ENCODE measurements around the gene RALGPS1.

RALGPS1 gene

DNA sequence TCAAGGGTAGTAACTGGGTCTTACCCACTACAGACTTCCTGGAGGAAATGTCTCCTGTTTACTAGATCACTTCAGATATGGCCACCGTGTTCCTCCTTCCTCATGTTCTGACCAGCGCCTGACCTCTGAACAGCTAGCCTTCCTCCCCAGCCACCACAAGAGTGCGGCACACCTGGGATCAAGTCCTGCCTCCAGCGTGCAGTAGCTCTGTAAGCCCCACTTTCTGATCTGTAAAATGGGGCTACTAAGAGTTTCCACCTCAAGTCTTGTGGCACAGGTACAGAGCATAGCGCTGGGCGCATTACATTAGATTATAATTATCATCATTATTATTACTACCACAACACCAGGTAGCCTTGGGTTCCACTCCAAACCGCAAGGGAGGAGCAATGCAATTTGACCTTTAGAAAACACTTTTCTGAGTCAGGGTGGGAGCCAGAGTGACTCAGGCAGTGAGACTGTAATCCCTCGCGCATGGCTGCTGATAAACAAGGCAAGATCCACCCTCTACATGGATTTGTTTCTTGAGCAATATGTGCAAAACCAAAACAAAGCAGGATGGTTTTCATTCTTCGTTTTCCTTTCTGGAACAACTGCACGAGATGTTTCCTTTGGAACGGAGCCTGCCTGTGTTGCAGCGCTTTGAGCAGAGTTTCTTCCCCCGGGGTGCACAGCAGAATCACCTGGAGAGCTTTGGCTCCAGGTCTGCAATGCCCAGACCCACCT is 272.8 kb downstream of the RALGPS1 start:
- no peak overlapping the region for H3K27ac ChIP-seq
- H3K9me3 ChIP-seq, result no peaks in the 10 kb centered on the region
- H3K4me1 ChIP-seq (ENCODE audit: control insufficient read depth in 1 of 2, insufficient read depth in 1 of 2, low read depth in 1 of 2, low read length in 1 of 2), result no peaks in the 10 kb centered on the region
- no peak overlapping the region for H3K4me3 ChIP-seq (ENCODE audit: low read depth in 1 of 2, low read length in 1 of 2)
- peaks cover 3% of the 10 kb centered on the region for H3K36me3 ChIP-seq
- no peaks in the 10 kb centered on the region for H3K27me3 ChIP-seq
- TF ChIP-seq, protein P1, sequence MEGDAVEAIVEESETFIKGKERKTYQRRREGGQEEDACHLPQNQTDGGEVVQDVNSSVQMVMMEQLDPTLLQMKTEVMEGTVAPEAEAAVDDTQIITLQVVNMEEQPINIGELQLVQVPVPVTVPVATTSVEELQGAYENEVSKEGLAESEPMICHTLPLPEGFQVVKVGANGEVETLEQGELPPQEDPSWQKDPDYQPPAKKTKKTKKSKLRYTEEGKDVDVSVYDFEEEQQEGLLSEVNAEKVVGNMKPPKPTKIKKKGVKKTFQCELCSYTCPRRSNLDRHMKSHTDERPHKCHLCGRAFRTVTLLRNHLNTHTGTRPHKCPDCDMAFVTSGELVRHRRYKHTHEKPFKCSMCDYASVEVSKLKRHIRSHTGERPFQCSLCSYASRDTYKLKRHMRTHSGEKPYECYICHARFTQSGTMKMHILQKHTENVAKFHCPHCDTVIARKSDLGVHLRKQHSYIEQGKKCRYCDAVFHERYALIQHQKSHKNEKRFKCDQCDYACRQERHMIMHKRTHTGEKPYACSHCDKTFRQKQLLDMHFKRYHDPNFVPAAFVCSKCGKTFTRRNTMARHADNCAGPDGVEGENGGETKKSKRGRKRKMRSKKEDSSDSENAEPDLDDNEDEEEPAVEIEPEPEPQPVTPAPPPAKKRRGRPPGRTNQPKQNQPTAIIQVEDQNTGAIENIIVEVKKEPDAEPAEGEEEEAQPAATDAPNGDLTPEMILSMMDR (IDR thresholded peaks at IDR 0.05), result no peak

DNA sequence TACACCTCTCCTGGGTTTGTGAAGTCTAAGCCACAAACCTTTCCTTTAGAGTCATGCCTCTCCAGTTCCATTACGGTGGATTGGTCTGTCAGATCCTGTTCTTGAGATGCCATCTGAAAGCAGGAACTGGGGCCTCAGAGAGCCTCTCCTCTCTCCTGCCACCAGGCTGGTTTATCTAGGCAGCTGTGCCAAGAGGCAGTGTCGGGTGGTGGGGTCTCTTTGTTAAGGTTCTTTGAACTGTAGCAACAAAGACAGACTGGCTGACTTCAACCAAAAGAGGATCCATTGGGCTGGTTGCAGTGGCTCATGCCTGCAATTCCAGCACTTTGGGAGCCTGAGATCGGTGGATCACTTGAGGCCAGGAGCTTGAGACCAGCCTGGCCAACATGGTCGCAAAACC is 273.8 kb downstream of the RALGPS1 start:
- H3K4me3 ChIP-seq (ENCODE audit: low read depth in 1 of 2, low read length in 1 of 2), result no peak overlapping the region
- H3K36me3 ChIP-seq, result peaks cover 3% of the 10 kb centered on the region
- no peak overlapping the region for H3K27ac ChIP-seq
- no peaks in the 10 kb centered on the region for H3K27me3 ChIP-seq
- no peaks in the 10 kb centered on the region for H3K9me3 ChIP-seq
- H3K4me1 ChIP-seq (ENCODE audit: control insufficient read depth in 1 of 2, insufficient read depth in 1 of 2, low read depth in 1 of 2, low read length in 1 of 2), result no peaks in the 10 kb centered on the region
- TF ChIP-seq, protein P1 (IDR thresholded peaks at IDR 0.05), result no peak

DNA sequence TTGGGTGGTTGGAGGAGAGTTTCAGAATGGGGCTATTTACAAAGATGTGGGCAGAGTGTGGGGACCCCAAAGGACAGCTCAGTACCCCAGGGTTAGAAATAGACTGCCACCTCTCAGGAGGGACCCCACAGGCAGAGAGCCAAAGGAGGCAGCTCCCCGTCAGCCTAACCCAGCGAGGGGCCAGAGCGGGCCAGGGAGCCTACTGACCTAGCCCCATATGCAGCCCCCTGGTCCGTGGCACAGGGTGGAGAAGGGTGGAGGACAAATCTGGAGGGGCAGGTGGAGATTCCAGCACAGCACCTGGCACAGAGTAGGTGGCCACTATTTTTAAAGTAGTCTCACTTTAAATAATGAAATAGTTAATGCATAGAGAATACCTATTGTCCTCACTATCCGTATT is 275.0 kb downstream of the RALGPS1 start:
- Histone ChIP-seq H3K27me3 (no peaks in the 10 kb centered on the region), H3K36me3 (no peaks in the 10 kb centered on the region), H3K4me3 (ENCODE audit: low read depth in 1 of 2, low read length in 1 of 2) (no peak overlapping the region), H3K27ac (no peak overlapping the region), H3K4me1 (ENCODE audit: control insufficient read depth in 1 of 2, insufficient read depth in 1 of 2, low read depth in 1 of 2, low read length in 1 of 2) (no peaks in the 10 kb centered on the region), H3K9me3 (no peaks in the 10 kb centered on the region)
- TF ChIP-seq, protein P1 (IDR thresholded peaks at IDR 0.05), result no peak

DNA sequence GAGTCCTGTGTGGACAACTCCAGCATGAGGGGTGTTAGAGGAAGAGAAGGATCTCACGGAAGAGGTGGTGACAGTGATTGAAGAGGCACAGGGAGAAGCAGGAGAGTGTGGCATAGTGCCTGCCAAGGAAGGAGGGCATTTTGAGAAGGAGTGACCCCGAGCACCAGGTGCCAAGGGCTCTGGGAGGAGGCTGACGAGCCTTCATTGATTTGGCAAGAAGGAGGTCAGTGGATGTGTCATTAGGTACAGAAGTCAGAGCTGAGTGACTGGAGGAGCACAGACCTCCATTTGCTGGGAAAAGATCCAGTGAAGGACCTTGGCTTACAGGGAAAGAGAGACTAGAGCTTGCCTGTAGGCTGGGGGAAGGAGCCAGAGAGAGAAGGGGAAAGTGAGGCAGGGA is 278.2 kb downstream of the RALGPS1 start:
- Histone ChIP-seq H3K27me3 (no peaks in the 10 kb centered on the region), H3K9me3 (no peaks in the 10 kb centered on the region), H3K4me3 (ENCODE audit: low read depth in 1 of 2, low read length in 1 of 2) (no peak overlapping the region), H3K27ac (no peak overlapping the region), H3K4me1 (ENCODE audit: control insufficient read depth in 1 of 2, insufficient read depth in 1 of 2, low read depth in 1 of 2, low read length in 1 of 2) (no peaks in the 10 kb centered on the region), H3K36me3 (peaks cover 11% of the 10 kb centered on the region)
- TF ChIP-seq, protein P1 (IDR thresholded peaks at IDR 0.05), result no peak

DNA sequence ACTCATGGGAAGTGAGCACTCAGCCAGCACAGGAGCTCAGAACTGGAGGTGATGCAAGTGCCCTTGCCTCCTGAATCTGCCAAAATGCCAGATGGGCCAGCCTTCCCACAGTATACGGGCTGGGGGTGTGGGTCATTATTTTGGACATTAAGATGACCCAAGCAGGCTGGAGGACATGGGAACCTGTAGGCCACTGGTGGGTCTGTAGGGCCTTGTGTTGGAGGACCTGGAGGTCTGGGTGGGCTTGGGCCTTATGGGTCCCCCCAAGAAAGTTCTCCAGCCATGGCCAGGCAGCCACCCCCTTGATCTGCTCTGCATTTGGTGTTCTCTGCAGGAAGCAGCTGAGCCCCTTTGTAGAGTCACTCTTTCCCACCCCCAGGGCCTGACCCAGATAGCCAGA is 278.9 kb downstream of the RALGPS1 start:
- Histone ChIP-seq H3K27ac (no peak overlapping the region), H3K4me3 (ENCODE audit: low read depth in 1 of 2, low read length in 1 of 2) (no peak overlapping the region), H3K36me3 (peaks cover 11% of the 10 kb centered on the region), H3K4me1 (ENCODE audit: control insufficient read depth in 1 of 2, insufficient read depth in 1 of 2, low read depth in 1 of 2, low read length in 1 of 2) (no peaks in the 10 kb centered on the region), H3K27me3 (no peaks in the 10 kb centered on the region), H3K9me3 (no peaks in the 10 kb centered on the region)
- TF ChIP-seq, protein P1 (IDR thresholded peaks at IDR 0.05), result no peak
